Transverse colon (tissue), 4 donors: ENCODE data around the gene AS3MT. TPM values are rescaled to one million over a fixed set of nuclear protein-coding genes. Genes with fewer than 3 reads are reported as not detected.

Source experiments
- DNase-seq: peaks from one replicate; pipeline ENCODE4 v3.0.0-alpha.2; 2019
- H3K27ac ChIP-seq, 4 donors: fragments of 200-600 bp; sonication (generic); 2 replicates each; pipeline ENCODE4 v1.5.1; 2016 to 2018; ENCODE audit warnings: inconsistent platforms in 4 of 4
- H3K27me3 ChIP-seq: fragments of 200-600 bp; sonication (generic); 2 replicates; pipeline ENCODE4 v1.5.1; 2017; ENCODE audit warnings: inconsistent platforms
- H3K36me3 ChIP-seq, 4 donors: fragments of 200-600 bp; sonication (generic); 2 replicates each; pipeline ENCODE4 v1.5.1; 2017 to 2019; ENCODE audit warnings: inconsistent platforms in 4 of 4
- H3K4me1 ChIP-seq, 4 donors: fragments of 200-600 bp; sonication (generic); 2 replicates each; pipeline ENCODE4 v1.5.1; 2017 to 2020; ENCODE audit warnings: inconsistent platforms in 4 of 4
- H3K4me3 ChIP-seq, 4 donors: fragments of 200-600 bp; sonication (generic); 1 replicate in 1 of 4; 2 replicates in 3 of 4; pipeline versions ENCODE4 v1.5.1 to v1.6.1; 2017 to 2019; ENCODE audit warnings: inconsistent platforms in 4 of 4
- H3K9me3 ChIP-seq, 2 donors: fragments of 200-600 bp; sonication (generic); 2 replicates each; pipeline ENCODE4 v1.5.1; 2017 to 2019; ENCODE audit warnings: inconsistent platforms in 2 of 2
- CTCF ChIP-seq, 5 experiments: fragments of 200-600 bp in 3 of 5; fragments of 450-650 bp in 2 of 5; sonication (generic) in 3 of 5; IDR thresholded peaks; 1 replicate in 2 of 5; 2 replicates in 3 of 5; pipeline ENCODE4 v1.5.1; 2016 to 2017; ENCODE audit warnings: antibody characterized with exemption in 5 of 5, inconsistent platforms in 3 of 5, mild to moderate bottlenecking in 2 of 5, moderate library complexity in 1 of 5
- EP300 ChIP-seq: sonication (generic); formaldehyde crosslinking; IDR thresholded peaks from one replicate; pipeline ENCODE4 v1.6.1; 2017; ENCODE audit warnings: antibody characterized with exemption, low read depth
- POLR2A ChIP-seq: fragments of 450-650 bp; IDR thresholded peaks from one replicate; pipeline ENCODE4 v1.6.1; 2016; ENCODE audit warnings: antibody characterized with exemption, mild to moderate bottlenecking, moderate library complexity
- POLR2AphosphoS5 ChIP-seq, 3 donors: sonication (generic); formaldehyde crosslinking; IDR thresholded peaks; one replicate each; pipeline ENCODE4 v1.6.1; 2016; ENCODE audit warnings: antibody characterized with exemption in 3 of 3
- WGBS, 2 donors: methylation state at CpG; one replicate each; pipeline ENCODE4 v1.1.5; 2018; ENCODE audit warnings: low coverage in 1 of 2; 5-methylcytosine and 5-hydroxymethylcytosine counted together
- in situ Hi-C, 4 donors: fragments of 200-750 bp; cut with MboI; loops; one replicate each; pipeline versions ENCODE4 v1.15.0 to v1.15.1; 2017; ENCODE audit warnings: low sequenced_read_pairs in 3 of 4, low pct_ligation_motif_present in 1 of 4, low pct_unique_long_range_greater_than_20kb in 1 of 4
- intact Hi-C: fragments of 100-400 bp; cut with DNase I; formaldehyde crosslinking; loops from one replicate; pipeline ENCODE4 v1.15.1; 2023; ENCODE audit warnings: low total_unique reads
- total RNA-seq, 4 donors: library from RNA; depleted of rRNA; stranded (reverse); fragments of >200 nt; gene quantifications; one replicate each; pipeline ENCODE4 v1.1.0, GENCODE V29; 2016

Gene AS3MT
- total RNA-seq, 4 donors from 2014 or later, result 0.96 to 3.4 (median 2.9) TPM; not detected in 1

- intact Hi-C loops (no loop called here), in situ Hi-C loops (no loop called here)
- Histone ChIP-seq H3K9me3 (no peaks in the 10 kb centered on the region), H3K36me3 (peaks cover 0 to under 1% (median 0%) of the 10 kb centered on the region in 4 donors), H3K27ac (no peak overlapping the region), H3K4me1 (peaks cover 0 to 15% (median 6%) of the 10 kb centered on the region in 4 donors), H3K27me3 (no peaks in the 10 kb centered on the region), H3K4me3 (no peak overlapping the region)
- no peak for TF ChIP-seq POLR2A
- no peak for TF ChIP-seq EP300
- no peak for TF ChIP-seq POLR2AphosphoS5 (IDR thresholded peaks at IDR 0.05)
- no peak for TF ChIP-seq CTCF (IDR thresholded peaks at IDR 0.05)
- no peak for DNase-seq
- 91 to 100% methylated on average over 1 to 3 of the region's 3 CpGs for WGBS, 2 donors
Observed at GRCh38 chr10:102856758-102857424, 12.4 kb upstream of the AS3MT start.

GRCh38 chr10:102859911-102860310, 9.4 kb upstream of the AS3MT start:
- intact Hi-C loops, result no loop called here
- no peak for DNase-seq
- WGBS, 2 donors, result 60 to 94% methylated on average over 1 to 2 of the region's 2 CpGs
- H3K4me1 ChIP-seq, result peaks cover 0 to 8% (median 2%) of the 10 kb centered on the region in 4 donors
- TF ChIP-seq POLR2AphosphoS5 (IDR thresholded peaks at IDR 0.05), result no peak
- TF ChIP-seq CTCF (IDR thresholded peaks at IDR 0.05), result no peak
- no peak for TF ChIP-seq EP300
- TF ChIP-seq POLR2A, result no peak
- no peaks in the 10 kb centered on the region for H3K9me3 ChIP-seq
- peaks cover 0 to 23% (median 8%) of the 10 kb centered on the region in 4 donors for H3K36me3 ChIP-seq
- H3K27ac ChIP-seq, result no peak overlapping the region
- H3K4me3 ChIP-seq, result no peak overlapping the region
- no peaks in the 10 kb centered on the region for H3K27me3 ChIP-seq
- in situ Hi-C loops, result no loop called here

- intact Hi-C loops, result no loop called here
- Histone ChIP-seq H3K36me3 (peaks cover 0 to 23% (median 8%) of the 10 kb centered on the region in 4 donors), H3K4me3 (no peak overlapping the region), H3K9me3 (no peaks in the 10 kb centered on the region), H3K27ac (no peak overlapping the region), H3K4me1 (no peaks in the 10 kb centered on the region), H3K27me3 (no peaks in the 10 kb centered on the region)
- no peak for DNase-seq
- WGBS, 2 donors, result 82 to 100% methylated on average over 2 of the region's 2 CpGs
- TF ChIP-seq POLR2A (no peak), EP300 (no peak), POLR2AphosphoS5 (IDR thresholded peaks at IDR 0.05) (no peak), CTCF (IDR thresholded peaks at IDR 0.05) (no peak)
- in situ Hi-C loops, result no loop called here
Observed at GRCh38 chr10:102863660-102864059, 5.6 kb upstream of the AS3MT start.

- in situ Hi-C loops, result no loop called here
Observed at GRCh38 chr10:102865620-102866019, 3.6 kb upstream of the AS3MT start.

More at GRCh38 chr10:102865620-102866019, 3.6 kb upstream of the AS3MT start:
- WGBS, 2 donors, result 93 to 100% methylated on average over 3 of the region's 3 CpGs
- no peaks in the 10 kb centered on the region for H3K27me3 ChIP-seq
- intact Hi-C loops, result no loop called here
- H3K36me3 ChIP-seq, result peaks cover 0 to 23% (median 8%) of the 10 kb centered on the region in 4 donors
- no peak overlapping the region for H3K4me3 ChIP-seq
- peaks cover 0 to 11% (median 5%) of the 10 kb centered on the region in 4 donors for H3K4me1 ChIP-seq
- no peak overlapping the region for H3K27ac ChIP-seq
- no peak for DNase-seq
- TF ChIP-seq POLR2A (no peak), EP300 (no peak), CTCF (IDR thresholded peaks at IDR 0.05) (no peak), POLR2AphosphoS5 (IDR thresholded peaks at IDR 0.05) (no peak)
- no peaks in the 10 kb centered on the region for H3K9me3 ChIP-seq
